Measurements from ENCODE around the gene ZC3H12A. TPM values are rescaled to one million over a fixed set of nuclear protein-coding genes. Genes with fewer than 3 reads are reported as not detected.

Gene ZC3H12A
- polyA plus RNA-seq, 2 of the 4 experiments (the other 2 are of a cell fraction): 16.3 to 23.1 TPM

DNA sequence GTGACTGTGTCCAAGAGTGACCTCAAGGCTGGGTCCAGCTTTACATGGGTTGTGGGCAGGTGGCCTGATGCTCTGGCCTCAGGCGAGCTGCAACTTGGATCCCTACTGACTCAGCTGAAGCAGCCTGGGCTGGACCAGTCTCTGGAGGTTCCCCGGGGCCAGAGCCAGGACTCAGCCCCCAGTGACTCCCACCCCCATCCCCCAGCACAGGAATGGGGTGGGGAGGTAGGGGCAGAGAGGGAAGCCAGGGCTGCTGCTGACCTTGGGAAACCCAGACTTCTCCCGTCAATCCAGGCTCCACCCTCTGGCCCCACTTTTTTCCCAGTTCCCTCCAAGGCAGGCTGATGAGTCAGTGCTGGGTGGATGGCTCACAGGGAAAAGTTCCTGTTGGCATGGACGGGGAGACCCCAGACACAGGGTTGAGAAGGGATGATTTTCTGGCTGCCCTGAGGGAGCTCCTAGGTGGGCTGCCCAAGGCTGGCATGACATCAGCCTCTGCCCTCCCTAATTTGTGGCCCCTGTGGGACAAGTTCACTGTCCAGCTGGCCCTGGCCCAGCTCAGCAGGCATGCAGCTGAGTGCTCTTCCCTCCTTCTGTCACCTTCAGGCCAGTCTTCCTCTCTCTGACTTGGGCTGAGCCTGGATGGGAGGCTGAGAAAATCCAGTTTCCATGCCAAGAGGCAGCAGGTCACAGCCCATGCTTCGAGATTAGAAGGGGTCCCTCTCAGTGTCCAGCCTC, 2.2 kb downstream of the ZC3H12A start (continued):
- TF ChIP-seq, protein P1, sequence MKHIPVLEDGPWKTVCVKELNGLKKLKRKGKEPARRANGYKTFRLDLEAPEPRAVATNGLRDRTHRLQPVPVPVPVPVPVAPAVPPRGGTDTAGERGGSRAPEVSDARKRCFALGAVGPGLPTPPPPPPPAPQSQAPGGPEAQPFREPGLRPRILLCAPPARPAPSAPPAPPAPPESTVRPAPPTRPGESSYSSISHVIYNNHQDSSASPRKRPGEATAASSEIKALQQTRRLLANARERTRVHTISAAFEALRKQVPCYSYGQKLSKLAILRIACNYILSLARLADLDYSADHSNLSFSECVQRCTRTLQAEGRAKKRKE (CRISPR knock-in tag; IDR thresholded peaks at IDR 0.05; ENCODE audit: low read depth): no peak
- TF ChIP-seq KDM1A (IDR thresholded peaks at IDR 0.05; ENCODE audit: low read depth) (no peak), FOSL2 (IDR thresholded peaks at IDR 0.05) (peak; percentile 34; the same call in 1 of the 2 replicates), FOSL2 (CRISPR knock-in tag; IDR thresholded peaks at IDR 0.05) (peak; percentile 64; the same call in 1 of the 2 replicates), HOXB13 (CRISPR knock-in tag; IDR thresholded peaks at IDR 0.05; ENCODE audit: low read depth) (no peak), MAFK (IDR thresholded peaks at IDR 0.05; ENCODE audit: partially characterized antibody) (peak; percentile 1), CHD4 (IDR thresholded peaks at IDR 0.05; ENCODE audit: borderline replicate concordance) (no peak)
- TF ChIP-seq, protein P2, sequence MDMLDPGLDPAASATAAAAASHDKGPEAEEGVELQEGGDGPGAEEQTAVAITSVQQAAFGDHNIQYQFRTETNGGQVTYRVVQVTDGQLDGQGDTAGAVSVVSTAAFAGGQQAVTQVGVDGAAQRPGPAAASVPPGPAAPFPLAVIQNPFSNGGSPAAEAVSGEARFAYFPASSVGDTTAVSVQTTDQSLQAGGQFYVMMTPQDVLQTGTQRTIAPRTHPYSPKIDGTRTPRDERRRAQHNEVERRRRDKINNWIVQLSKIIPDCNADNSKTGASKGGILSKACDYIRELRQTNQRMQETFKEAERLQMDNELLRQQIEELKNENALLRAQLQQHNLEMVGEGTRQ (IDR thresholded peaks at IDR 0.05): no peak

DNA sequence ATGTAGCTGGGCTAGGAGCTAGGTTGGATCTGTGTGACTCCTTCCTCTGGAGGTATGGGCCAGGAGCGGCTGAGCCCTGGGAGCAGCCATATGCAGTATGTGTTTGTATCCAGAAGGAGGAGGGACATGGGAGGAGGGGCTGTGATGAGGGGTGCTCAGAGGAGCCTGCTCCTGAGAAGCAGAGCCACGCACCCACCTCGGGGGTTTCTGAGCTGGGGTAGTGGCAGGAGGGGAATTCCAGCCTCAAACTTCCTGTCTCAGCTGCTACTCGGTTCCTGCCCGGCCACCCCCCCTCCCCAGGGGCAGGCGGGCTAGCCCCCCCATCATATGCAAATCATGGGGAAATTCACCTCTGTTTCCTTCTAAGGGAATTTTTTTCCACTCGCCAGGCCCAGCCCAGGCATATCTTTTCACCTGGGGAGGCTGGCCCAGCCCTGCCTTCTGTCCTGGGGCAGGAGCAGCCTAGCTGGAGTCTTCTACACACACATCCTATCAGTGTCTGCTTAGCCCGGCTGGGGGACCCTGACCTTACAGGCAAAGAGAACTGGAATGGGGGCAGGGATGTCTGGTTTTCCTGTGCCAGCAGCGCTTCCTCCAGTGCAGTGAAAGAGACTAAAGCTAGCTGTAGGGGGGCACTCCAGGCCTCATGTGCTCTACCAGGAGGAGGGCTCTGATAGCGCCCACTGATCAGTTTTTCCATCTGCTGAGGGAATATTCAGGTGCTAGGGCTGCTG, 3.0 kb downstream of the ZC3H12A start:
- ChIA-PET CTCF (interaction anchor here (0.6 to 17.9 kb wide), 4 partner anchors 11 to 37 kb away, joined by 3 to 209 read pairs (median 81); partner anchors contain the start of gene MEAF6), POLR2A (interaction anchor here (0.7 to 1.5 kb wide), 5 partner anchors 9 to 119 kb away, joined by 3 to 5 read pairs (median 3); partner anchors contain the start of gene MEAF6)
- Histone ChIP-seq H3K27ac (peak overlapping the region; percentile 88 to 100), H3K4me2 (peak overlapping the region; percentile 90), H3K4me3 (peak overlapping the region; percentile 85), H3K9me3 (no peaks in the 10 kb centered on the region), H3K4me1 (peaks cover 45% of the 10 kb centered on the region)
- 17% methylated on average over 4 of the region's 10 CpGs for WGBS (ENCODE audit: missing lambda C conversion rate)
- TF ChIP-seq, protein P3, sequence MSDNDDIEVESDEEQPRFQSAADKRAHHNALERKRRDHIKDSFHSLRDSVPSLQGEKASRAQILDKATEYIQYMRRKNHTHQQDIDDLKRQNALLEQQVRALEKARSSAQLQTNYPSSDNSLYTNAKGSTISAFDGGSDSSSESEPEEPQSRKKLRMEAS (IDR thresholded peaks at IDR 0.05): 0 out of 2 replicates have a peak, but pooled peaks have one; percentile 11
- no peak for TF ChIP-seq RCOR1 (IDR thresholded peaks at IDR 0.05; ENCODE audit: low read depth, low read length)
- FAIRE-seq (no peak), ATAC-seq (peak in 1 of 2 experiments; percentile 36; a peak in 3 of 6 replicates), DNase-seq (ENCODE audit: low read depth in 1 of 2, low spot score in 1 of 2) (peak in 1 of 2 experiments; percentile 47)

DNA sequence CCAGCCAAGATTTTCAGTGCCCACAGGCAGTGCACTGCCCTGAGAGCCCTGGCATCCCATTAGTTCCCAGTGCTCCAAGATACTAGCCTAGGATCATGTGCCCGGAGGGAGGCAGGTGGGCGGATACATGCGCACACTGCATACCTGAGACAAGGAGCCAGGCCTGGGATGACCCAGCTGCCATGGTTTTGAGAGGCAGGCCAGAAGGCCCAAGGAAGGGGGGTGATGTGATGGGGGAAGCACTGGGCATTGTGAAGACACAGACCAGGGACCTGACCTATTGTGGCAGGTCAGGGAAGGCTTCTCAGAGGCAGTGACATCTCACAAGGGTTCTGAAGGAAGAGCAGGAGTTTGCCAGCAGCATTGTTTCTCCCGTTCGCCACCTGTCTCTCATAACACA, 3.6 kb downstream of the ZC3H12A start:
- CTCF ChIA-PET: interaction anchor here (0.6 to 17.9 kb wide), 7 partner anchors 10 to 36 kb away, joined by 3 to 209 read pairs (median 10); partner anchors contain the start of gene MEAF6

DNA sequence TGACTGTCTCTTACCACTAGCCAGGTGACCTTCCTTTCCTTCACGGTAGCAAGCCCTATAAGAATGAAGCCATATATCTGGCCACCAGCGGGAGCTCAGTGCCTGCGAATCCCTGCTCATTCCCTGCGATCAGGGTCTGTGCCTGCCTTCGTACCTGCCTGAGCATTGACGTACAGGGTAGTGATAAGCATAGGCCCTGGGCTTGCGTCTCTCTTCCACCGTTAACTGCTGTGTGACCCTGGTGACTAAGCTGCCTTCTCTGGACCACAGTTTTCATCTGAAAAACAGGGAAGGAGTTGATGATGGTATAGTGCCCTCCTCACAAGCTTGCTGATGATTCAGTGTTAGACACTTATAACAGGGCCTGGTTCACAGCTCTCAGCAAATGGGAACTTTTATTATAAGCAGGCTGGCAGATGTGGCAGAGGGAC, 4.1 kb downstream of the ZC3H12A start:
- POLR2A ChIA-PET: interaction anchor here (0.6 to 1.2 kb wide), 4 partner anchors 9 to 36 kb away, joined by 3 to 8 read pairs (median 4); partner anchors contain the start of gene MEAF6
- TF ChIP-seq ZFP36 (IDR thresholded peaks at IDR 0.05; ENCODE audit: borderline replicate concordance, partially characterized antibody) (peak; percentile 27), FOSB (CRISPR knock-in tag; IDR thresholded peaks at IDR 0.05) (no peak), RAD21 (conservative IDR thresholded peaks at IDR 0.05 in 1 of 2, IDR thresholded peaks at IDR 0.05 in 1 of 2) (0 out of 5 replicates have a peak, but pooled peaks of 1 of the 2 experiments have one; percentile 4)
- Histone ChIP-seq H3K4me2 (peak overlapping the region; percentile 90), H3K4me1 (peaks cover 48% of the 10 kb centered on the region), H3K27ac (peak overlapping the region; percentile 88 to 100), H3K9me3 (no peaks in the 10 kb centered on the region), H3K4me3 (peak overlapping the region; percentile 85)
- ATAC-seq (no peak), FAIRE-seq (no peak), DNase-seq (ENCODE audit: low read depth in 1 of 2, low spot score in 1 of 2) (peak in 1 of 2 experiments; percentile 34)
- CTCF ChIA-PET: interaction anchor here (1.0 to 17.9 kb wide), 7 partner anchors 9 to 203 kb away, joined by 3 to 209 read pairs (median 10); partner anchors contain the start of gene MEAF6
- WGBS (ENCODE audit: missing lambda C conversion rate): 38% methylated on average over 8 of the region's 8 CpGs

More for the DNA sequence above, 3.6 kb downstream of the ZC3H12A start:
- FAIRE-seq (no peak), ATAC-seq (no peak), DNase-seq (ENCODE audit: low read depth in 1 of 2, low spot score in 1 of 2) (peak in 1 of 2 experiments; percentile 19)
- 67% methylated on average over 3 of the region's 5 CpGs for WGBS (ENCODE audit: missing lambda C conversion rate)
- TF ChIP-seq ZFP36 (IDR thresholded peaks at IDR 0.05; ENCODE audit: borderline replicate concordance, partially characterized antibody) (peak; percentile 84), MAZ (IDR thresholded peaks at IDR 0.05; ENCODE audit: borderline replicate concordance, low read depth, low read length) (no peak), FOSB (CRISPR knock-in tag; IDR thresholded peaks at IDR 0.05) (no peak), CBX8 (IDR thresholded peaks at IDR 0.05) (no peak)
- Histone ChIP-seq H3K4me3 (peak overlapping the region; percentile 85), H3K4me2 (peak overlapping the region; percentile 90), H3K4me1 (peaks cover 45% of the 10 kb centered on the region), H3K27ac (peak overlapping the region; percentile 88 to 100), H3K9me3 (no peaks in the 10 kb centered on the region)
- POLR2A ChIA-PET: interaction anchor here (0.6 to 1.4 kb wide), 4 partner anchors 9 to 118 kb away, joined by 3 to 8 read pairs (median 4); no protein-coding TSS in a partner anchor
